HG03575 (cell line): ENCODE measurements around the gene TRAPPC6A.

Source experiments
- ATAC-seq: cut with Tn5 transposase; IDR thresholded peaks from one replicate; pipeline ENCODE4 v1.9.1; 2021; ENCODE audit not compliant: unreplicated experiment, insufficient number of reproducible peaks, low FRiP score; ENCODE audit errors: extremely low read depth

TRAPPC6A gene, protein sequence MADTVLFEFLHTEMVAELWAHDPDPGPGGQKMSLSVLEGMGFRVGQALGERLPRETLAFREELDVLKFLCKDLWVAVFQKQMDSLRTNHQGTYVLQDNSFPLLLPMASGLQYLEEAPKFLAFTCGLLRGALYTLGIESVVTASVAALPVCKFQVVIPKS

DNA sequence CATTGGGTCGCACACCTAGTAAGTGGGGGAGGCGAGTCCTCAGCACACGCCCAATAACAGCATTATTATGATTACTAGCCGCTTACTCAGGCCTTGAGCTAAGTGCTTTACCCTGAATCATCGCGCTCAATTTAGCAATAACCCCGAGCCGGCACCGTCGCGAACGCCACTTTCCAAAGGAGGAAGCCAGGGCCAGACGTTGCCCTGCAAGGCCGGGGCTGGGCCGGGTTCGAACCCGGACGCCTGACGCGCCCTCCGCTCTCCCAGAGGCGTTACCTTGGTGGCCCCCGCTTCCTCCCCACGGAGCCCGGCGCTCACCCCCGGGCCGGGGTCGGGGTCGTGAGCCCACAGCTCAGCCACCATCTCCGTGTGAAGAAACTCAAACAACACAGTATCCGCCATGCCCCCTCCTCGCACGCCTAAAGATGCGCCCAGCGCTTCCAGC lies at the start of gene TRAPPC6A:
TSS of gene TRAPPC6A (minus strand) at position 421 of the 445 bp plus-strand sequence. CDS start at position 402, 19 bp downstream.
- ATAC-seq = no peak

DNA sequence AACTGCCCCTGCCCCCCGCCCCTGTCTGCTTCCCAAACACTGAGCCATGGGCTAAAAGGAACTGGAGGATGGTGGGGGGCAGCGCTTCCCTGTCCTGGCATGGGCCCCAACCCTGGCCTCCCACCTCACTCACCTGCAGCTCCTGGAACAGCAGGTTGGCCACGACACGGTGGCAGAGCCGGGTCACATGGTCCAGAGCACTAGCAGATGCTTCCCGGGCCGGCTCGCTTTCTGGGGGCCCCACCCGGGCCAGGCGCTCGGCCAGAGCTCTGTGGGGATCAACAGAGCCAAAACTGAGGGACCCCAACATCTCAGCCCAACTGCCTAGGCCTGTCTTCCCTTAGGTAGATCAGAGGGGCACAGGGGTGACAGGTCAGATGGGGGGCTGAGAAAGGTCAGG lies 46.6 kb upstream of the TRAPPC6A start:
- ATAC-seq = no peak

DNA sequence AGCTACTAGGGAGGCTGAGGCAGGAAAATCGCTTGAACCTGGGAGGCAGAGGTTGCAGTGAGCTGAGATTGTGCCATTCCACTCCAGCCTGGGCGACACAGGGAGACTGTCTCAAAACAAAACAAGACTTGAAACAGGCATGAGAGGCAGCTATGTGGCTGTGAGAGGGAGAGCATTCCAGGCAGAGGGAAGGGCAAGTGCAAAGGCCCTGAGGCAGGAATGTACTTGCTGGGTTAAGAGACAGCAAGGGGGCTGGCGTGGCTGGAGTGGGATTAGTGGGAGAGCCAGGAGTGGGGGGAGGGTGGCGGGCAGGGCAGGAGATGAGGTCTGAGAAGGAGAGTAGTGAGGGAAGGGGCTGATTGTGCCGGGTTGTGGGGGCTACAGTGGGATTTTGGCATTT lies 45.8 kb upstream of the TRAPPC6A start:
- ATAC-seq = no peak

DNA sequence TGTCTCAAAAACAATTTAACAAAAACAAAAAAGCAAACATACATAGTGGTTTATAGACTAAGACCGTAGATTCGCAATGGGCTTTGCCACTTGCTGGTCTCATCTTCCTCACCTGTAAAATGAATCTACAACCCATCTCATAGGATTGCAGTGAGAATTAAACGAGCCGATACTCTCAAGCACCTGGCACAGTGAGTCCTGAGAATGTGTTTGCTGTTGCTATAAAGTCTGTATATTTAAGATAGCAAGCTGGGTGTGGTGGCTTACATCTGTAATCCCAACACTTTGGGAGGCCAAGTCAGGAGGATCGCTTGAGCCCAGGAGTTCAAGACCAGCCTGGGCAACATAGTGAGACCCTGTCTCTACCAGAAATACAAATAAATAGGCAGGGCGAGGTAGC lies 44.7 kb upstream of the TRAPPC6A start:
- no peak for ATAC-seq

DNA sequence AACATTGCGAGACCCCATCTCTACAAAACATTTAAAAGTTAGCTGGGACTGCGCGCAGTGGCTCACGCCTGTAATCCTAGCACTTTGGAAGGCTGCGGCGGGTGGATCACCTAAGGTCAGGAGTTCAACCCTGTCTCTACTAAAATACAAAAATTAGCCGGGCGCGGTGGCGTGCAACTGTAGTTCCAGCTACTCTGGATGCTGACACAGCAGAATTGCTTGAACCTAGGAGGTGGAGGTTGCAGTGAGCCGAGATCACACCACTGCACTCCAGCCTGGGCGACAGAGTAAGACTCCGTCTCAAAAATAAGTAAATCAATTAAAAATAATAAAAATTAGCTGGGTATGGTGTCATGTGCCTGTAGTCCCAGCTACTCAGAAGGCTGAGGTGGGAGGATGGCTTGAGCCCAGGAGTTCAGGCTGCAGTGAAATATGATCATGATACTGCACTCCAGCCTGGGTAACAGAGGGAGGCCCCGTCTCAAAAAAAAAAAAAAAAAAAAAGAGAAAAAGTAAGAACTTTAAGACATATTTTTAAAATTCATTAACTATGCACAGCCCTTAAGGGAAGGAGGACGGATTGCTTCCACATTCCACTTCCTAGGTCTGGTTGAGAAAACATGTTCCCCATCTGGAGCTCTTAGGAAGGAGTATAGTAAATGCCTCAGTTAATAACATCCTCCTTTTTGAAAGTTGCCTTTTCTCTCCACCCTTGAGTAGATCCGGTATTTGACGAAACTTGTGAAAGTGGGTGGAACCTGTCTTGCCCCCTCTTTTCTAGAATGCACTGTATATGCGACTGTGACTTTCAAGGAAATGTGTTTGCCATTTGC lies 41.1 kb upstream of the TRAPPC6A start:
- no peak for ATAC-seq

DNA sequence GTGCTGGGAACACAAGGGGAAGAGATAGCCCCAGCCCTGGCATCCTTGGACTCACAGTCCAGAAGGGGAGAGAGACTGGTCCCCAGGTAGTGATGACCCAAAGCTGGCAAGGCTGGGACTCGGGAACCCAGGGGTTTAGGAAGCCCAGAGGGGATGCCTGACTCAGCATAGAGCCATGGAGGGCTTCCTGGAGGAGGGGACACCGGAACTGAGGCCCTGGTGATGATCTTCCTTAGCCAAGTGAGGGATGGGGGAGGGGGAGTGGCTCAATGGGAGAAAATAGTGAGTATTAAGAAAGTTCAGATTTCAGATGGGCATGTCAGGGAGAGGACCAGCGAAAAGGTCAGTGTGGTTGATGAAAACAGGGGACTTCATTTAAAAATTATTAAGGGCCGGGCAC lies 40.4 kb upstream of the TRAPPC6A start:
- ATAC-seq = no peak

DNA sequence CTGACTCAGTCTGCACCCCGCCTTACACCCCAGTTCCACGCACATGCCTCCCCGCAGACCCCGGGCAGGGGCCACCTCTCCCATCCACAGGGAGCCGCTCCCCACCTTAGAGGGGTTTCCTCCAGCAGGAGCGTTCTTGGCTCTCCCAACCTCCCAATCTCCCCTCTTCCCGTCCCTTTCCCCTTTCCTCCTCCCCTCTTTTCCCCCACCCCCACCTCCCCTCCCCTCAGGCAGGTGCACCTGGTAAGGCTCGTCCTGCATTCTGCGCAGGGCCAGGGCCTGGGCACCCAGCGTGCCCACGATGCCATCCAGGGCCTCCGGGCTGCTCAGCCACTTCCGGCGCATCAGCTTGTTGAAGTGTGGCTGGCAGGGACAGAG lies 39.9 kb upstream of the TRAPPC6A start:
- no peak for ATAC-seq

DNA sequence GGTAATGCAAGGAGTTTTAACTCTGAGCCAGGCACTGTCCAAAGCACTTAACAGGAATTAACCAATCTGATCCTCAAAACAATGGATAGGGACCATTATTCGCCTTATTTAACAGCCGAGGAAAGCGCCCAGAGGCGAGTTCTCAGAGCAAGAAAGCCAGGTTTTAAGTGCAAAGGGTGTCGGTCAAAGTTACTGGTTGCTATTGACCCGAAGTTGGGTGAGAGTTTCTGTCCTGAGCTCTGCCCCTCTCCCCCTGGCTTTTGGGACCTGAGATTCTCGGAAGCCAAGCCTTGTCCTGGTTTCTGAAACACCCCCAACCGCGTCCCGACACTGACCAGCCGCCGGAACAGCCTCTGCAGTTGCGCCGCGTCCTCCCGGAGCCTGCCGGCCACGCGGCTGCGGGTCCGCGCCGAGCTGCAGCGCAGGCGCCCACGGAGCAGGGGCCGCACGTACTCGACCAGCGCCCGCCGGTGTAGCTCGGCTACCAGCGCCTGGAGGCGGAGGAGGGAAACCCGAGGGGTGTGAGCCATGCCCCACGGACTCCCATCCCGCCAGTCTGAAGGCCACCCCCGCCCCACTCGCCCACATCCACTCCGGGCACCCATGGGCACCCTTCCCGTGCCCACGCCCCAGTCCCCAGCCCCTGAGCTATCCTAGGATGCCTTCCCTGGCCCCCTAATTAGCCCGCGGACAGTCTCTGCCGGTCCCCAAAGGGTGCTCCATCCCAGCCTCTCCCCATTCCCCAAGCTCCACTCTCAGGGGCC lies 39.3 kb upstream of the TRAPPC6A start:
- ATAC-seq = no peak

DNA sequence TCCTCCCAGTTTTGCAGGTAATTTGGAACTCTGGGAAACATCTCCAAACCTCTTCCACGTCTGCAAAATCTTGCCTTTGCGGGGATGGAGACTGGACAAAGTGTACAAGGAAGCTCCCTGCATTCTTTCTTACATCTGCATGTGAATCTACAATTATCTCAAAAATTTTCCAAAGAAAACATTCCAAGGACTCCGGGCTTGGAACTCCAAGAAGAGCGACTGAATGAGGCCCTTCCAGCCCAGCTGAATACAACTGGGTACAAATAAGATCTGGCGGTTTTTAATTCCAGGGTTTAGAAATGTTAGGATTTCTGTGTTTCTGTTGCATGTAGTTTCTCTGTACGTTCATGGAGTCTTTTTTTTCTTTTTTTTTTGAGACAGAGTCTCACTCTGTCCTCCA lies 38.6 kb upstream of the TRAPPC6A start:
- no peak for ATAC-seq

DNA sequence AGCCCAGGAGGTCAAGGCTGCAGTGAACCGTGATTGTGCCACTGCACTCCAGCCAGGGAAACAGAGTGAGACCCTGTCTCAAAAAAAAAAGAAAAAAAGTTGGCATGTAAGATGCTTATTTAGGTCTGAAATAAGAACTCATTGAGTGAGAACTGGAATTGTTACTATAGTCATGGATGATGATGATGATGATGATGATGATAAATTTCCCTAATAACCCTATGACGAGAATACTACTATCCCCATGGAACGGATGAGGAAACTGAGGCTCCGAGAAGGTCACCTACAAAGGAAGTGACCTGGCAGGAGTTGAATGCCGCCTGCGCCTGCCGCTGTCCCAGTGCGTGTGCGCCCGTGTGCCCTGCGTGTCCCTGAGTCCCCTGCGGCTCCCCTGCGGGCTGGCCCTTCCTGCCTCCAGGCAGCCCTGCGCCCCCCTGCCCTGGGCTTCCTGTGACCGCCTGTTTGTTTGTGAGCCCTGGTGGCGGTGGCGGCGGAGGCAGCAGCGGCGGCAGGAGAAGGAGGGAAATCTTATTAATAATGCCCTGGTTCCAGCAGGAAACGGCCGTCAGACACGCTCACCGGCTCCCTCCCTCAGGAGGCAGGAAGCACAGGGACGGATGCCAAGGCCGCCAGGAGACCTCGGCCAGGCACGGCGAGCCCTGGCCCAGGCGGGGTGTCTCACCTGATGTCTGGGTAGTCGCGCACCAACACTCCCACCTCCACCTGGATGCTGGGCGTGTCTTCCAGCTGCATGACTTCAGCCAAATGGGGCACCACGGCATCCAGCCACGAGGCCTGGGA lies 37.6 kb upstream of the TRAPPC6A start:
- no peak for ATAC-seq

DNA sequence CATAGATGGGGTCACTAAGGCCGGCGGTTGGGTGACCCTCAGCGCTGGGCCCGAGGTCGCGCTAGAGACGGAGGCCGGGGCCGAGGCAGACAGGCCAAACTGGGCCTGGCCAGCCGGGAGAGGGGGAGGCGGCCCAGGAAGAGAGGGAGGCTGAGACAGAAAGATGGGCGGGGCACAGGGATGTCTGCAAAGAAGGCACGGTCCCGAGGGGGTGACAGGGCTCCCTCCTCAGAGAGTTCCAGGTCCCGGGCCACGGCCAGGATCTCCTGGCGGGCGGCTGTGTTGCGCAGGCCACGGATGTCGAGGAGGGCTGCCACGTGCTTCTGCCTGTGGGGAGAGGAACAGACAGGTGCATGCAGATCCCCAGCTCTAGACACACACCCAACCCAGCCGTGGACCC lies 35.0 kb upstream of the TRAPPC6A start:
- ATAC-seq = no peak

DNA sequence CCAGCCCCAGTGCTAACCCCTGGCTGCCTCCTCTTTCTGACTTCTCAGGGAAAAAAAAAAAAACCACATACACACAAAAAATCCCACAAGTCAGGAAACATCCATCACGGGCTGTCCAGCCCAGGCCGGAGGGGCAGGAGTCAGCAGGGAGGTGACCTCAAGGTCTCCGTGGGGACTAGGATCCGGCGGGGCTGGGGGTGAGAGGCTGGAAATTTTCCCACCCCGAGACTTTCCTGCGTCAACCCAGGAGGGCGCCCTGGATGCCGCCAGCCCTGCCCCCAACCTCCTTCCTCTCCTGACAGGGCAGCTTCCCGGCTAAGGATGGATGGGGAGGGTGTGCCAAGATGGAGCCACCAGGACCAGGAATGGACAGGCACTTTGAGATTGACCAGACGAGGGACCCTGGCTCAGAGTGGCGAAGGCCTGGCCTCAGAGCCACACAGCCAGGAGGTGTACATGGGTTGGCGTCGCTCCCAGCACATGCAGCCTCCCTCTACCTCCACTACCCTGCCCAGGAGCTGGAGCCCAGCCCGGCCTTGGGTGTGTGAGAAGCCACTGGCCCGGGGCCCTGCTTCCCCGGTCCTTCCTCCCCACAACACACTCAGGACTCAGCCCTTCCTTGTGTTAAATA lies 33.8 kb upstream of the TRAPPC6A start:
- ATAC-seq = no peak

DNA sequence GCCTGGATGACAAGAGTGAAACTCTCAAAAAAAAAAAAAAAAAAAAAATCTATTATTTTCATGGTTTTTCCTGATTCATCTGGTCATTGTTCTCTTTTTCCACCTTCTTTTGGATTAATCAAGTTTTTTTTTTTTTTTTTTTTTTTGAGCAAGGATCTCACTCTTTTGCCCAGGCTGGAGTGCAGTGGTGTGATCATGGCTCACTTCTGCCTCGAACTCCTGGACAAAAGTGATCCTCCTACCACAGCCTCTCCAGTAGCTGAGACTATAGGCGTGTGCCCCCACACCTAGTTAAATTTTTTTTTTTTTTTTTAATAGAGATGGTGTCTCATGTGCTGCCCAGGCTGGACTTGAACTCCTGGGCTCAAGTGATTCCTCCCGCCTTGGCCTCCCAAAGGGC lies 28.3 kb upstream of the TRAPPC6A start:
- ATAC-seq = no peak

DNA sequence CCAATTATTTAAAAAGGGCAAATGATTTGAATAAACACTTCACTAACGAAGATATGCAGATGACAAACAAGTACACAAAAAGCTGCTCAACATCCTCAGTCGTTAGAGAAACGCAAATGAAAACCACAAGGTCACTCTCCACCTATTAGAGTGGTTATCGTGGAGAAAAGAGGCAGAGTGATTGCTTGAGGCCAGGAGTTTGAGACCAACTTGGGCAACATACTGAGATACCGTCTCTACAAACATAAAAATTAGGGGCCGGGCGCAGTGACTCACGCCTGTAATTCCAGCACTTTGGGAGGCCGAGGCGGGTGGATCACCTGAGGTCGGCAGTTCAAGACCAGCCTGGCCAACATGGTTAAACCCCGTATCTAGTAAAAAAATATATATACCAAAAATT lies 27.8 kb upstream of the TRAPPC6A start:
- ATAC-seq = no peak

DNA sequence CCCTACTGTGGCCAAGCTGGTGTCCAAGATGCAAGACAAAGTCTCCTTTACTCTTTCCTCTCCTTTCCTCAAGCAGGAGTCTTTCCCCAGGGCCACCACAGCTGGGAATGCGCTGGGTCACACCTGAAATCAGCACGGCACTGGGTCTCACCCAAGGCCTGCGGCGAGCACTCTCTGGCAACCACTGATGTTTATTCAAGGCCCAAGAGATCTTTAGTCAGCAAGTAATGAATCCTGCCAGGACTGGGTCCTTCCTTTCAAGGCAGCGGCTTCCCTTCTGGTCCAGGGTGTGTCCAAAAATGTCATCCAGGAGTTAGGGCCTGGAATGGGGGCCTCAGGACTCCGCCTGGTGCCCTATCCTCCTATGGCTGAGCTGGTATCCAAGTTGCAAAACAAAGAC lies 24.6 kb upstream of the TRAPPC6A start:
- ATAC-seq = no peak

DNA sequence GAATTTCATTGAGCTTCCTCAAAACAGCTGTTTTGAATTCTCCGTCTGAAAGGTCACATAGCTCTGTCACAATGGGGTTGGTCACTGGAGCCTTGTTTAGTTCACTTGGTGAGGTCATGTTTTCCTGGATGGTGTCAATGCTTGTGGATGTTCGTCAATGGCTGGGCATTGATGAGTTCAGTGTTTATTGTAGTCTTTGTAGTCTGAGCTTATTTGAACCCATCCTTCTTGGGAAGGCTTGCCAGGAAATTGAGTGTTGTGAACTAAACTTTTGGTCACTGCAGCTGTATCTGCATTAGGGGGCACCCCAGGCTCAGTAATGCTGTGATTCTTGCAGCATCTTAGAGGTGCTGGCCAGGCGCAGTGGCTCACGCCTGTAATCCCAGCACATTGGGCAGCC lies 22.5 kb upstream of the TRAPPC6A start:
- no peak for ATAC-seq

DNA sequence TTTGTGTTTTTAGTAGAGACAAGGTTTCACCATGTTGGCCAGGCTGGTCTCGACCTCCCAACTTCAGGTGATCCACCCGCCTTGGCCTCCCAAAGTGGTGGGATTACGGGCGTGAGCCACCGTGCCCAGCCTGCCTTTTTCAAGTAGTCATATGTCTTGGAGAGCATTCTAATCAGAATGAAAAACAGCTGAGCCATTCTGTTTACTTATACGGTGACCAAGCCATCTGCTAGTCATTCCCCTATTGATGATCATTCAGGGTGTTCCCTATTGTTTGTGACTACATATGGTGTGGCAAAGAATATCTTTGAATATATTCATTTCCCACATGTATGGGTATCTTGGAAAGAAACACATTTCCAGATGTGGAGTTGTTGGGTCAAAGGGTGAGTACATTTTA lies 17.7 kb upstream of the TRAPPC6A start:
- no peak for ATAC-seq

DNA sequence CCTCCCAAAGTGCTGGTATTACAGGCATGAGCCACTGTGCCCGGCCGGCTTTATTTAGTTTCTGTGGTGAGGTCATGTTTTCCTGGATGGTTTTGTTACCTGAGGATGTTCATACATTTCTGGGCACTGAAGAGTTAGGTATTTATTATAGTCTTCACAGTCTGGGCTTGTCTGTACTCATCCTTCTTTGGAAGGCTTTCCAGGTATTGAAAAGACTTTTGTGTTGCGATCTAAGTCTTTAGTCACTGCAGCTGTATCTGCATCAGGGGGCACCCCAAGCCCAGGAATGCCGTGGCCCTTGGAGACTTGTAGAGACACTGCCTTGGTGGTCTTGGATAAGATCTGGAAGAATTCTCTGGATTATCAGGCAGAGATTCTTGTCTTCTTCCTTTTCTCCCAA lies 13.3 kb upstream of the TRAPPC6A start:
- ATAC-seq = no peak

DNA sequence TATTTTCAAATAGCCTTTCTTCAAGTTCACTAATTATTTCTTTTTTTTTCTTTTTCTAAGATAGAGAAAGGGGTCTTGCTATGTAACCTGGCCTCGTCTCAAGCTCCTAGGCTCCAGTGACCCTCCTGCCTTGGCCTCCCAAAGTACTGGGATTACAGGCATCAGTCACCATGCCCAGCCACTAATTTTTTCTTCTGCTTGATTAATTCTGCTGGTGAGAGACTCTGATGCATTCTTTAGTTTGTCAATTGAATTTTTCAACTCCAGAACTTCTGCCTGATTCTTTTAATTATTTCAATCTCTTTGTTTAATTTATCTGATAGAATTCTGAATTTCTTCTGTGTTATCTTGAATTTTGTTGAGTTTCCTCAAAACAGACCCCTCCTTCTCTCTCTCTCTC lies 11.9 kb upstream of the TRAPPC6A start:
- ATAC-seq = no peak
